OCI-M1 (cell line): ENCODE results near the gene DIDO1.

Experiments
- DNase-seq: peaks from one replicate; lab custom pipeline; 2025; lab: John Stamatoyannopoulos, UW

The DIDO1 gene

GRCh38 chr20:62834967-62835730 lies 91.2 kb downstream of the DIDO1 start:
- no peak for DNase-seq

- no peak for DNase-seq
Measured at GRCh38 chr20:62832951-62833391, 93.3 kb downstream of the DIDO1 start.

GRCh38 chr20:62832212-62832922 lies 93.9 kb downstream of the DIDO1 start:
- DNase-seq = peak; percentile 91

- no peak for DNase-seq
Measured at GRCh38 chr20:62831854-62832211, 94.5 kb downstream of the DIDO1 start.

GRCh38 chr20:62831361-62831788 lies 94.9 kb downstream of the DIDO1 start:
- DNase-seq = no peak

- DNase-seq = no peak
Measured at GRCh38 chr20:62830821-62831220, 95.5 kb downstream of the DIDO1 start.

- no peak for DNase-seq
Measured at GRCh38 chr20:62830251-62830650, 96.1 kb downstream of the DIDO1 start.

- DNase-seq = no peak
Measured at GRCh38 chr20:62829231-62830230, 96.8 kb downstream of the DIDO1 start.

- no peak for DNase-seq
Measured at GRCh38 chr20:62828511-62829230, 97.6 kb downstream of the DIDO1 start.

GRCh38 chr20:62828051-62828450 lies 98.3 kb downstream of the DIDO1 start:
- DNase-seq = no peak
